NCI-H2171 (cell line): Measurements from ENCODE around the gene ARRB1.
A peak's percentile ranks its signal among the peaks of the same experiment; 100 is the strongest.
"Not testable (repeated sequence)": the region's sequence is repeated elsewhere in the genome, so short reads cannot be mapped to it uniquely, and the experiment has no call there.

Experiments
- DNase-seq: peaks from one replicate; lab custom pipeline; 2025; lab: John Stamatoyannopoulos, UW

Gene ARRB1

DNA sequence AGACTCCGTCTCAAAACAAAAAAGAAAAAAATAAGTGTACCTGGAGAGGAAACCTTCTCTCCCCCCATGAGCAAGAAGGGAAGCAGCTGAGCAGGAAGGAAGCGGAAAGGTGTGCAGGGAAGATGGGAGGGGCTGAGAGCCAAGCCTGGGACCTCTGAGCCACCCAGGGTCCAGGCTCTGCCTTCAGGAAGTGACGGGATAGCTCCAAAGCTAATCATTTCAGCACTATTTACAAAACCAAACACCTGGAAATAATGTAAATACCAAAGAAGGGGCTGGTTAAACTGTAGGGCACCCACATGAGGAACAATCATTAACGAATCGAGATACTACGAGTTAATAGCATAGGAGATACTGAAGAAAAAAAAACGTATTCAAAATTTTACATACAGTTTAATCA lies 27.9 kb downstream of the ARRB1 start:
- DNase-seq, result no peak

DNA sequence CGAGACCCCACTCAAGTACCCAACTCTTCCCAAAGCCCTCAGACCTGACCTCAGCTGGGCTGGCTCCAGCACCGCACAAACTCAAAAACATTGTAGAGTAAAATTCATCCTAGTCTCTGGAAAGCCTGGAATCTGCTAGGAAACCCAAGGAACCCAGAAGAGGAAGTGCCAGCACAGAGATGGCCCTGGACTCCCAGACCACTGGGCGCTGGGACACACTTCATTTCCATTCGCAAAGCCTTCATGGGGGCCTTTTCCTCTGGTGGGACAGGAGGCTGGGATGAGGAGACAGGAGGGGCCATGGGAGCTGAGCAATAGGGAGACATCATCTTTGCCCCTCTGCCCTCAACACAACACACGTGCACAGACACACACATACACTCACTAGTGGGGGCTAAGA lies 30.8 kb downstream of the ARRB1 start:
- no peak for DNase-seq

DNA sequence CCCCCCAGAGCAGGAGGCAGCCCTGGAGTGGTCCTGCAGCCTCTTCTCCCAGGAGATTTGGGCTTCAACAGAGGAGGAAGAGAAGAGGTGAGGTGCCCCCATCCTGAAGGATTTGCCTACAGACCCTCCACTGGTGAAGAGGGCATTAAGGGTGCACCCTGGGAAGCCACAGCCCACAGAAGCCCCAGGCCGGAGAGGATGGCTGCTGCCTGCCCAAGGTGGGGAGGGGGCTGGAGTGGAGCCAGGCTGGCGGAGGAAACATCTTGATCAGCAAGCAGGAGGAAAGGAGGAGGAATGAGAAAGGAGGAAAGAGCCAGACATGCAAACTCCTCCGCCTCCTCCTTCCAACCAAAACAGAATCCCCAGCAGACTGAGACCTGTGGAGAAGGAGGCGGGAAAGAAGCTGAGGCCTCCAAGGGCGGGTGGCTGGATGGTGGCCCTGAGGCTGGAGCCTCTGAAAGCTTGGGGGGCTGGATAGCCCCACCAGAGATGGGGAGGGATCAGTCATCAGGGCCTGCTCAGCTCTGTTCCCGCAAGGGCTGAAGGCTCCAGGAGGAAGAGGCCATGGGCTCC lies 31.3 kb downstream of the ARRB1 start:
- DNase-seq, result no peak

DNA sequence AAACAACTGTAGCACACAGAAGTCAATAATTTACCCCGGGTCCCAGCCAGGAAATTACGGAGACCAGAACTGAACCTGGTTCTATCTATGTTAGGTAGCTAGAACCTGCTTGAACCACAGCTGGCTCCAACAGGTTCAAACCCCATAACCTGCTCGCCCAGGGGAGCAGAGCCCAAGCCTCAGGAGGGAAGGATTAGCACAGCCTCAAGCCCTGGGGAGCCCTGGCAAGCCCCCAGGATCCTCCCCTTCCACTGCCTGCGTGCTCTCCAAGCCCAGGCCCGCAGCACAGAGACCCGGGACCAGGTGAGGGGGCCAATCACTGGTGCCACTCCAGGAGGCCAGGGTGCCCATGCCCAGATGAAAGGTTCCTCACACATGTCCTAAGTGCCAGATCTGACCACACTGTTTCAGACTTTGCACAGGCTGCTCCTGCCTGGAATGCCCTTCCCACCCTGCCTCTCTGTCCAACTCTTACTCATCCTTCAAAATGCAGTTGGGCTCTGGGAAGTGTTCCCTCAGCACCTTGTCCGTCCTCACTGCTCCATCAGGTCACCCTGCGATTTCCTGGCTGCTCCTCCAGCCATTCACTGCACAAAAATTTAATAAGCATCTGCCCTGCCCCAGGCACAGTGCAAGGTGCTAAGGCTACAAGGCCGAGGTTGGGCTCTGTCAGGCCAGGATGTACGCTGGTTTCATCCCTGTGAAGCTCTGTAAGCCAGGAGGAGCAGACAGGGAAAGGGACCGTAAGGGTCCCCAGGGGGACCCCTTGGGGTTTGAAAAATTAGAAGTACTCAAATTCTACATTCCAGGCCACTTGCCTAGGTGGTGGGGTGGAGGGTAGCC lies 32.2 kb downstream of the ARRB1 start:
- no peak for DNase-seq

DNA sequence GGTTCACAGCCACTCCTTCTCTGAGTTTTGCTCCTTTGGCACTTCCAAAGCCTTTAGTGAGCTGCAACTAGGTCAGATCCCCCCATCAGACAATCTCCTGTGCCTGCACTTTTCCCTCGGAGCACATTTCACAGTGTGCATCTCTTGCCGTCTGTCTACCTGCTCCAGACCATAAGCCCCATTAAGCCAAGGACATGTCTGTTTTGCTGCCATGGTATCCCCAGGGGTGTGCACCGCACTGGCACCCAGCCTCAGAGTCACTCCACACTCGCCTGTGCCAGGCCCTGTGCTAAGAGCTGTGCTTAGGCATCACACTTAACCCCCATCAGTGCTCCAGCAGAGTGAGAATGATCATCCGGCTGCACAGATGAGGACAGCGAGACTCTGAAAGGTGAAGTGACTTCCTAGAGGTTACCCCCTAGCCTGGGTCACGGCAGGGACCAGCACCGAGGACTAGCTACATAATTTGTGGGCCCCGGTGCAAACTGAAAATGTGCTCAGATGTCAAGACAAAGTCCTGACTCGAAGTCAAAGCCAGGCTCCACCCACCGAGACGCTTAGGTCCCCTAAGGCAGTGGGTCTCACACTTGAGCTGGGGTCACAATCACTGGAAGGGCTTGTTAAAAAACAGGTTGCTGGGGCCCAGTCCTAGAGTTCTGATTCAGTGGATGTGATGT lies 33.9 kb downstream of the ARRB1 start:
- DNase-seq, result no peak

DNA sequence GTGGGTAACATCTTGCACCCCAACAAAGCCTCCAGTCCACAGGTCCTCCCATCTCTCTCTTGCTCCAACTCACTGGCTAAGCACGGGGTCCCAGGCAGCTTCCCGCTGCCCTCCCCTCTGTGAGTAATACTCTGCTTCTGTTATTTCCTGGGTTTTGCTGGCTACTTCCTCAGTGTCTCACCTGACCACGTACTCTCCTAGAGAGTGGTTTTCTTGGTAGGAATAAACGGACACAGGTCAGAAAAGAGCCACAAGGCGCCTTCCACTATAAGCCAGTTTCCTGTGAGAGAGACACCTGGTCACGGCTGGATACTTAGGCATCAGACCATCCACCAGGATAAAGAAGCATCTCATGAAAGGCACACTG lies 36.0 kb downstream of the ARRB1 start:
- DNase-seq, result no peak

DNA sequence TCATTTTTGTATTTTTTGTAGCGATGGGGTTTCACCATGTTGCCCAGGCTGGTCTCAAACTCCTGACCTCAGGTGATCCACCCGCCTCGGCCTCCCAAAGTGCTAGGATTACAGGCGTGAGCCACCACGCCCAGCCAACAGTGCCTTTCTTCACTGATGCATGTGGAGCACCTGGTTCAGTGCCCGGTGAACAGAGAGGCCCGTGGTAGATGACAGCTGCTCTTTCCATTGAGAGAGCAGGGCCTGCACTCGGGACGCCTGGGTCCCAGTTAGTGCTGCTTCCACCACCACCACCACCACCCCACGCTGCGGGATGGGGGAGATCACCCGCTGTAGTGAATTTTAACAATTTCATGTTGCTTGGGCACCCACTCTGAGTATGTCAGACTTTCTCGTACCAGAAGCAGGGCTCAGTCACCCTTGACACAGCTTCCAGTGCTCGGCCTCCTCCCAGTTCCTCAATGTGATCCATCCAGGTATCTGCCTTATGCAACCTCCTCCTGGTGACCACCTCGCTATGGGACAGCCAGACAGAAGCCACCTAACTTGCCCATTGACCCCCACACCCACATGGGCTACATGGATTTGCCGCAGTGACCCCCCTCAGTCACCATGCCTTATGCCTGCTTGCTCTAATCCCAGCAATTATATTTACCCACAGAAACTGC lies 36.6 kb downstream of the ARRB1 start:
- no peak for DNase-seq

DNA sequence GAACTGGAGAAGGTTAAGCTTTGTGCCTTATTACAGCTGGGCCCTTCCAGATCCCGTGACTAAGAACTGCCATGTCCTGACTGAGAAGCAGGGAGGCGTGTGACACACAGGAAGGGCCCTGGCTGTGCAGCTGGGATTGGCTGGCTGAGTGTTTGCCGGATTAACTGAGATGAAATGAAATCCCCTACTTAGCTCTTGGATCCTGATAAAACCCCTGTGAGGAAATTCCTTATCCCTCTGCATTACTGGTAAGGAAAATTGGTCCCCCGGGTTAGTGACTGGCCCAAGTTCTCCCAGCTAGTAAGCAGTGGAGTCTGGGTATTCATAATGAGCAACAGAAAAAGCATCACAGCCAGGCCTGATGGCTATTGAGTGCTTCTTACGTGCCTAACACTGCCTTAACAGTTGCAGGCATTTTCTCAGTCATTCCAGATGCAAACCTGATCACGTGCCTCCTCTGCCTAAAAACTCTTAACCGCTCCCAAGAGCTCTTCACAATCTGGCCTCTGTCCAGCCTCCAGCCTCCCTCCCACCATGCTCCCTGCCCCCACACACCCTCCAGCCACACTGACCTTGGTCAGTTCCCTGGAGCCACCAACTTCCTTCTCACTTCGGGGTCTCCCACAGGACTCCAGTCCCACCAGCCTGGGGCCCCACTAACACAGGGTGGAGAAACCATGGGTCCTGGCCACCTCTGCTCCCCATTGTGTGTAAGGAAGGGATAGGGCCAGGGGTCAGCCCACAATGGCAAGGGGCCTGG lies 37.8 kb downstream of the ARRB1 start:
- no peak for DNase-seq

DNA sequence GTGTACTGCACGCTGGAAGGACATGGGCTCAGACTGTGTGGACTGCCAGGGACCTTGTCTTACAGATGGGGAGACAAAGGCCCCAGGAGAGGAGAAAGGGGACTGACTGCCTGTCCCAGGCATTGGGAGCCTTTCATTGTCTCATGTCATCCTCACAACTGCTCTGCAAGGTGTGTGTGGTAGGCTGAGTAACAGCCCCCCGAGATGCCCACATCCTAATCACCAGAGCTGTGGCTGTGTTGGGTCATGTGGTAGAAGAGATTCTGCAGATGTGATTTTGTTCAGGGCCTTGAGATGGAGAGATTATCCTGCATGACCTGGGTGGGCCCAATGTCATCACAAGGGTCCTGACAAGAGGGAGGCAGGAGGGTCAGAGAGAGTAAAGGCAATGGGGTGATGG lies 39.1 kb downstream of the ARRB1 start:
- no peak for DNase-seq

DNA sequence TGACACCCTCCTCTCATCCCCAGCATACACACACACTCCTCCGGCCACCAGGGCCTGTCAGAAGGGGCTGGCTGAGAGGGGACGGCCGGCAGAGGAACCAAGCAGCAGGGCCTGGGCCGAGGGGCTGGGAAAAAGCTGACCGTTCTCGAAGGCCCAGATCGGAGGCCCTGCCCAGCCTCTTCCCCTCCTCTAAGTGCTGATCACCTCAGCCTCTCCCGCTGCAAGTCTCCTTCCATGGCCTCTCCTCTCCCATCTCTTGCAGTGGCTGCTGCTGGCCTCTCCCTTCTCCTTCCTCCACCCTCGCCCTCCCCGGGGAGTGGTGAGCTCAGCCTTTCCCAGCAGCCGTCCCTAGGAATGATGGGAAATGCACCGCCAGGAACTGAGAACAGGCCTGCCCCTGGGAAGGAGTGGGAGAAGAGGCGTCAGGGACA lies 39.6 kb downstream of the ARRB1 start:
- DNase-seq, result no peak

DNA sequence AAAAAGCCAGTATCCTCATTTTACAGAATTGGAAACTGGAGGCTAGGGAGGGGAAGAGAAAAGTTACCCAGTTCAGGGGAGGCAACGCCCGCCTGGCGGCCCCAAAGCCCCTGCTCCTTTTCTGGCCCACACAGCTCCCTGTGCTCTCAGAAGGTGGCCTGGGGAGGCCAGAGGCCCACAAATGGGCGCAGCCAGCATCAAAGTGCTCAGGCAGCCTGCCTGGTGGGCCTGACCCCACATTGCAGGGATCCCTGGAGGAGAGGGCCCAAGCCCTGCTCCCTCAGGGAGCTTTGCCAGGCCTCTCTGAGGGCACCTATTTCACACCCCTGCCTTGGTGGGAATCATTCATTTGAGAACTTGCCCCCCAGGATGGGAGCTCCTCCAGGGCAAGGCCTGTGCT lies 42.5 kb downstream of the ARRB1 start:
- DNase-seq, result no peak

DNA sequence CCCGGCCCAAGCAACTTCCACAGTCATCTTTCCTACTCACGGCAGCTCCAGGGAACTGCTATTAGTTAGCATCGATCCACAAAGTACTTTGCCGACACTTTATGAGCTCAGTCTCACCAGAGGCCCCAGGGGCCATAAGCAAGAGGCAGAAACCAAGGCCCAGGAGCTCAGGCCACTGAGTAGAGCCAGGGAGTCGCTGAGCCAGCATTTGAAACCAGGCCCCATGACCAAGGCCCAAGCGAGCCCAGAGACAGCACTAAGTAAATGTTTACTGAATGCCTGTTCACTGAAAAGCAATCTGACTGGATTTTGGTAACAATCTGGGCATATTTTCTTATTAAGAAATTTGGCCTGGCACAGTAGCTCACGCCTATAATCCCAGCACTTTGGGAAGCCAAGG lies 43.3 kb downstream of the ARRB1 start:
- no peak for DNase-seq

DNA sequence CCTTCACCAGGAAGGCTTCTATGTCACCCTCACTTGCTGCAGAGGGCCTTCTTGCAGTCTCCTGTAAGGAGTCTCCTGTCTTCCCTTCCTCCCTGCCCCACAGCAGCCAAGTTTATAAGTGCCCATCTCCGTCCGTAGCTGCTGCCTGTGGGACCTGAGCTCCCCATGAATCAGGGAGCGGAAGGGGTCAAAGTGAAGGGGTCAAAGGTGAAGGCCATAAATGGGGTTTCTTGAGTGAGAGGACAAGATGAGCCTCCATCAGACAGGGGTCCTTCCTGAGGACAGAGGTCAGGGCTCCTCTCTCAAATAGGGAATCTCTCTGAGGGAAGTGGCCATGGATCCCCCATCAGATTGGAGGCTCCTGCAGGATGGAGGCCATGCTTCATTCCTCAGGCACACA lies 44.4 kb downstream of the ARRB1 start:
- DNase-seq, result no peak

DNA sequence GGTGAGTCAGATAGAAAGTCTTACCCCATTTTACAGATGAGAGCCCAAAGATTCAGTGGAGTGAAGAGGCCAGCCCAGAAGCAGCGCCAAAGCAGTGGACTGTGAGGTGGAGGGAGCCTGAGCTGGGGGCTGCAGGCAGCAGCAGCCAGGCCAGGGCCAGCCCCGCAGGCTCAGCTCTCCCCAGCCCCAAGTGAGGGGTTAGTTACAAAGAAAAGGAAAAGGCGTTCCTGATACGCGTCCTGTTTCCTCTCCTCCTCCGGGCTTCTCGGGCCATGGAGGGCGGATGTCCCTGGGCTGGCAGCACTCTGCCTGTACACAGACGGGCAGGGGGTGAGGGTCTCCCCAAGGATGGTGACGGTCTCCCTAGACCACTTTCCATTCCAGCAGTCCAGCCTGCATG lies 44.9 kb downstream of the ARRB1 start:
- no peak for DNase-seq

DNA sequence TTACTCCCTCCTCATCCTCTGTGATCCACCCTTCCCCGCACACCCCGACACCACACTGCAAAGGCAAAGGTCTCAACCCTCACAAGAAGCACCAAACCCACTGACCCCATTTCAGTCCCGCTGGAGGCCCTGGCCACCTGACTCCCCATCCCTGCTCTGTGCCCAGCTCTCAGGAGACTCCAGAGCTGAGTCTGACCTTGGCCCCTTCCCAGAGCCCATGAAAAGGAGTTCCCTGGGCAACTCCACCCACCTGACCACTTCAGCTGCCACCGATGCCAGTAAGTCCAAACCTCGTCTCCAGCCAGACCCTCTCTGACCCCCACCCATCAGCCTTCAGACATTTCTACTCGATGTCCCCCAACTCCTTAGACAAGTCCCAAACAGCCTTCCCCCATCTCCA lies 45.5 kb downstream of the ARRB1 start:
- DNase-seq, result no peak

DNA sequence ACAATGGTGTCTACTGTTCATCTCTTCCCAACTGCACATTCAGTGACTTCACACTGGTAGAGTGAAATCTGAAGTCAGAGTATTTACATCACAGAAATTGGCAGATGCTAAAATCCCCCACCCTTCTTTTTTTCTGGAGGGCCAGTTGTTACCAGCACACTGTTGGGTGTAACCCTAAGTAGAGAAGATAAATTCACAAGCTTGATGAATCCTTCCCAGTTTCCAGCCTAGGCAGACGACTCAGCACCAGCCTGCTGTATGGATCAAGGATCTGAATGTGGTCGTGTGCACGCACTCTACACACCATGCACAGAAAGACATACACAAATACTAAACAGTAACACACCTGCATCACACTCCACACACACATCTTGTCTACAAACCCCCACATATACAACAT lies 46.0 kb downstream of the ARRB1 start:
- DNase-seq, result no peak

DNA sequence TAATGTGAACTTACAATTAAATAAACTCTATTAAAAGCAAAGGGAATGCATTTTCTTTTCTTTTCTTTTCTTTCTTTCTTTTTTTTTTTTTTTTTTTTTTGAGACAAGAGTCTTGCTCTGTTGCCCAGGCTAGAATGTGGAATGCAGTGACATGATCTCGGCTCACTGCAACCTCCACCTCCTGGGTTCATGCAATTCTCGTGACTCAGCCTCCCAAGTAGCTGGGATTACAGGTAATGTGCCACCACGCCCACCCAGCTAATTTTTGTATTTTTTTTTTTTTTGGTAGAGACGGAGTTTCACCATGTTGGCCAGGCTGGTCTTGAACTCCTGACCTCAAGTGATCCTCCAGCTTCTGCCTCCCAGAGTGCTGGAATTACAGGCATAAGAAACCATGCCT lies 46.5 kb downstream of the ARRB1 start:
- not testable (repeated sequence) for DNase-seq

DNA sequence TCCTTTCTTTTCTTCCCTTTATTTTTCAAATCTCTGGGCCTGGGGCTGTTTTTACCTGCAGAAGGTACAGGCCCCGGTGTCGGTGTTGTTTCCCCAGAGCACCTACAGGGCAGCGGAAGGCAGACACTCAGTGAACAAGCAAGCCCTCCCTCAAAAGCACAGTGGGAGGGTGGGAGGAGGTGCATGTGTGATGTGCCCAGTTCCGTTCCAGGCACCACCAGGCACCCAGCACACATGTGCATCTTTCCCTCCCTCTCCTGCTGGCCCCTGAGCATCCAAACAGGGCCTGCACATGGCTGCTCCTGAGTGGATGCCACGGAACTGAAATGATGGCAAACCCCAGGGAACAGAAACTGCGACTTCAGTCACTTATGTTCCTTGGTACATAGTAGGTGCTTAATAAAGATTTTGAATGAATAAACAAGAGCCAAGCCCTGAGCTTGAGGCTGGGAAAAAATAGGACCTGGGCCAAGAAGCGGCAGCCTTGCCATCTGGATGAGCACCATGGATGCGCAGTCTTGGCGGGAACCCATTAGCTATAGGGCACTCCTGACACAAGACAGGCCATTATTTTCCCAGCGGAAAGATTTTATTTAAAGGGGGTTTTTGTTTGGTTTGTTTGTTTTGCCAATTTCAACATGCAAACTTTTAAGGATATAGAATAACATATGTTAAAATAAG lies 47.8 kb downstream of the ARRB1 start:
- peak; percentile 36 for DNase-seq

DNA sequence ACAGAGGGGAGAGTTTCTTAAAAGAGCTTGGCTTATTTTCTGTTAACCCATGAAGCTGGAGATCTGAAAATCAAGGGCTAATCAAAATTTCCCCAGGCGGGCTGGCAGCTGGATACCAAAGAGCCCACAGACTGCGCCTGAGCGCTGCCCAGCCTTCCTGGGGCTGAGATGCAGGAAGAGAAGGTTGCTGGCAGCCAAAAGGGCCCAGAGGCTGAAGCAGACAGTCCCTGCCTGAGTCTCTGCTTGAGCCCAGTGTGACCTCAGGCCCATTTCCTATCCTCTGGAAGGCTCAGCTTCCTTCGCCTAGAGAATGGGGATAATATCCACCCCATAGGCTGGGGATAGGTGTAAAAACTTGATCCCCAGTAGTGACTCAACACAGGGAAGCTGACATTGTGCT lies 49.1 kb downstream of the ARRB1 start:
- DNase-seq, result no peak

DNA sequence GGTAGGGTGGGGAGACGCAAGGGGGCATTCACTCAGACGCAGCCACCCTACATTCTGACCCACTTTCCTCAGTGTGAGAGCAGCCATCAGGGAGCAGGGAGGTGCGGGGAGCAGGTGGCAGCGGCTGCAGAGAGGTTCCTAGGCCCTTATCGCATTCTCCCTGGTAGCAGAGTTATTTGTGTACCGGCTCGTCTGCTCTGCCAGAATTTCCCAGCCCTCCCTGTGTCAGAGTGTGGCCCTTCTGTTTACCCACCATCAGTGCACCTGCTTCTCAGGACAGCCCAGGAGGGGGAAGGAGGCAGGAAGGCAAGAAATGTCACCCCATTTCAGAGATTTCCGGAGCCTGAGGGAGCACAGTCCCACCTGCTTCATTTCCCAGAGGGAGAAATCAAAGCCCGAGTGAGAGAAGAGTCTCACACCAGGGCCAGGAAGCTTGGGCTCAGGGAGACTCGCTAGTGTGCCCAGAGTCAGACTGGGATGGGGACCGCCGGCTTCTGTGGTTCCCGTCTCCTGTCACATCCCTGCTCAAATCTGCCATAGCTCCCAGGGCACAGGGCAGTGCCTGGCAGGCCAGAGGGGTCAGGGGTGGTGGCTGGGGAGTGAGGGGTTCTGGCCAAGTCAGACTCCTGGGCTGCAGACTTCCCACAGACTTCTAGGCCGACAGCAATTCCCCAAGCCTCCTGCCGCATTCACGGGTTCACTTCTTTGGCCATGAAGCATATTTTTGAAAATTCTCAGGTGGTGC lies 49.7 kb downstream of the ARRB1 start:
- no peak for DNase-seq

DNA sequence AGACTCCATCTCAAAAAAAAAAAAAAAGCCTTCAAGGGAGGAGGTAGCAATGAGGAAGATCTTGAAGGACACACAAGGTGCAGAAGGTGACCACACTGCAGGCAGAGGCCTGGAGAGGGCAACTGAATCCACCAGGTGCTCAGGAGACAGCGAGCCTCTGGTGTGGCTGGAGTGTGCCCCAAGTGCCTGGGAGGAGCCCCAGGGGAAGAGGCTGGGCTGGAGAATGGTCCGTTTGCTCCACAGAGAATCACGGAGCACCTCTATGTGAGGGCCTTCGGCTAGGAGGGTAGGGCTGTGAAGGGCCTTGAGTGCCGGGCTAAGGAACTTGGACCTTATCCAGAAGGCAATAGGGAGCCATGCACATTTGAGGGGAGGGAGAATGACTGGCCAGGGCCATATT lies 50.3 kb downstream of the ARRB1 start:
- DNase-seq, result no peak
